Measurements from ENCODE around the gene WDR82. TPM values are rescaled to one million over a fixed set of nuclear protein-coding genes. Genes with fewer than 3 reads are reported as not detected.

Gene WDR82
- total and polyA plus RNA-seq, 2 experiments from 2014 or later, result 25.2 to 71.8 TPM

DNA sequence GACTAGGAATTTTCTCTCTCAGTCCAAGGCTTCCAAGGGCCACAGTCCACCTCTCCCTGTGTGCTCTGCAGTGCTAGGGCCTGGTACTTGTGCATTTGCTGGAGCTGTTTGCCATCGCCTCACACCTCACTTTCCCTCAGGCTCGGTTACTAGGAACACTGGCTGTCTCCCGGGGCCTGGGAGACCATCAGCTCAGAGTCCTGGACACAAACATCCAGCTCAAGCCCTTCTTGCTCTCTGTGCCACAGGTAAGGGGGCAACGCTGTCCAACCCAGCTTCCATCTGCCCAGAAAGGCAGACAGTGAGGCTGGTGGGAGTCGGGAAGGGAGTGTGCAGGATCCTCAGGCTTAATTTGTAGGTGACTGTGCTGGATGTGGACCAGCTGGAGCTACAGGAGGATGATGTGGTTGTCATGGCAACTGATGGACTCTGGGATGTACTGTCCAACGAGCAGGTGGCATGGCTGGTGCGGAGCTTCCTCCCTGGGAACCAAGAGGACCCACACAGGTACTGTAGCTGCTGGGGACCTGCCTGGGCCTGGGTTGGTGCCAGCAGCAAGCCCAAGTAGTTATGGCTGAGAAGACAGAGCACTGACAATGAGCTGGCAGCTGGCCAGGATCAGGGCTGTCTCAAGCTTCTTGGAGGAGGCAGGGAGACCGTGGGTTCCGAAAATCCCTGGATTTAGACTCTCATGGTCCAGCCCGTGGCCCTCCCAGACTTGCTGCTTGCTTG, 29.5 kb downstream of the WDR82 start (continued):
- TF ChIP-seq ZNF331 (CRISPR knock-in tag; IDR thresholded peaks at IDR 0.05; ENCODE audit: low read depth), result no peak
- no peak for TF ChIP-seq CTCF (conservative IDR thresholded peaks at IDR 0.05; ENCODE audit: low read depth in 2 of 2)
- no peak for TF ChIP-seq ZNF114 (CRISPR knock-in tag; IDR thresholded peaks at IDR 0.05)
- TF ChIP-seq, protein P1, sequence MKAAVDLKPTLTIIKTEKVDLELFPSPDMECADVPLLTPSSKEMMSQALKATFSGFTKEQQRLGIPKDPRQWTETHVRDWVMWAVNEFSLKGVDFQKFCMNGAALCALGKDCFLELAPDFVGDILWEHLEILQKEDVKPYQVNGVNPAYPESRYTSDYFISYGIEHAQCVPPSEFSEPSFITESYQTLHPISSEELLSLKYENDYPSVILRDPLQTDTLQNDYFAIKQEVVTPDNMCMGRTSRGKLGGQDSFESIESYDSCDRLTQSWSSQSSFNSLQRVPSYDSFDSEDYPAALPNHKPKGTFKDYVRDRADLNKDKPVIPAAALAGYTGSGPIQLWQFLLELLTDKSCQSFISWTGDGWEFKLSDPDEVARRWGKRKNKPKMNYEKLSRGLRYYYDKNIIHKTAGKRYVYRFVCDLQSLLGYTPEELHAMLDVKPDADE (IDR thresholded peaks at IDR 0.05), result no peak

- H3K4me3 Mint-ChIP-seq, result no peak overlapping the region
- H3K79me2 ChIP-seq (replicated peaks; ENCODE audit: insufficient read depth), result no peaks in the 10 kb centered on the region
- H3K27ac Mint-ChIP-seq, result no peak overlapping the region
- no peaks in the 10 kb centered on the region for H3K9me2 ChIP-seq (ENCODE audit: insufficient read depth)
- H3K4me1 ChIP-seq (ENCODE audit: insufficient read depth), result peaks cover 11% of the 10 kb centered on the region; the same call in 1 of the 2 replicates
- no peak overlapping the region for H3K4me3 ChIP-seq
- no peak for TF ChIP-seq STAT1 (IDR thresholded peaks at IDR 0.05; ENCODE audit: unreplicated experiment)
- TF ChIP-seq CTCF (conservative IDR thresholded peaks at IDR 0.05; ENCODE audit: low read depth in 2 of 2), result no peak
- TF ChIP-seq JUNB (IDR thresholded peaks at IDR 0.05; ENCODE audit: unreplicated experiment), result no peak
- TF ChIP-seq EZH2phosphoT487 (IDR thresholded peaks at IDR 0.05; ENCODE audit: unreplicated experiment), result no peak
- TF ChIP-seq ZNF114 (CRISPR knock-in tag; IDR thresholded peaks at IDR 0.05), result no peak
- TF ChIP-seq POLR2AphosphoS5 (IDR thresholded peaks at IDR 0.05; ENCODE audit: low read depth), result no peak
- TF ChIP-seq EZH2 (IDR thresholded peaks at IDR 0.05; ENCODE audit: low read depth, unreplicated experiment), result no peak
- no peak for TF ChIP-seq ZNF331 (CRISPR knock-in tag; IDR thresholded peaks at IDR 0.05; ENCODE audit: low read depth)
- TF ChIP-seq CREB1 (CRISPR knock-in tag; IDR thresholded peaks at IDR 0.05; ENCODE audit: low read depth), result no peak
- TF ChIP-seq, protein P2, sequence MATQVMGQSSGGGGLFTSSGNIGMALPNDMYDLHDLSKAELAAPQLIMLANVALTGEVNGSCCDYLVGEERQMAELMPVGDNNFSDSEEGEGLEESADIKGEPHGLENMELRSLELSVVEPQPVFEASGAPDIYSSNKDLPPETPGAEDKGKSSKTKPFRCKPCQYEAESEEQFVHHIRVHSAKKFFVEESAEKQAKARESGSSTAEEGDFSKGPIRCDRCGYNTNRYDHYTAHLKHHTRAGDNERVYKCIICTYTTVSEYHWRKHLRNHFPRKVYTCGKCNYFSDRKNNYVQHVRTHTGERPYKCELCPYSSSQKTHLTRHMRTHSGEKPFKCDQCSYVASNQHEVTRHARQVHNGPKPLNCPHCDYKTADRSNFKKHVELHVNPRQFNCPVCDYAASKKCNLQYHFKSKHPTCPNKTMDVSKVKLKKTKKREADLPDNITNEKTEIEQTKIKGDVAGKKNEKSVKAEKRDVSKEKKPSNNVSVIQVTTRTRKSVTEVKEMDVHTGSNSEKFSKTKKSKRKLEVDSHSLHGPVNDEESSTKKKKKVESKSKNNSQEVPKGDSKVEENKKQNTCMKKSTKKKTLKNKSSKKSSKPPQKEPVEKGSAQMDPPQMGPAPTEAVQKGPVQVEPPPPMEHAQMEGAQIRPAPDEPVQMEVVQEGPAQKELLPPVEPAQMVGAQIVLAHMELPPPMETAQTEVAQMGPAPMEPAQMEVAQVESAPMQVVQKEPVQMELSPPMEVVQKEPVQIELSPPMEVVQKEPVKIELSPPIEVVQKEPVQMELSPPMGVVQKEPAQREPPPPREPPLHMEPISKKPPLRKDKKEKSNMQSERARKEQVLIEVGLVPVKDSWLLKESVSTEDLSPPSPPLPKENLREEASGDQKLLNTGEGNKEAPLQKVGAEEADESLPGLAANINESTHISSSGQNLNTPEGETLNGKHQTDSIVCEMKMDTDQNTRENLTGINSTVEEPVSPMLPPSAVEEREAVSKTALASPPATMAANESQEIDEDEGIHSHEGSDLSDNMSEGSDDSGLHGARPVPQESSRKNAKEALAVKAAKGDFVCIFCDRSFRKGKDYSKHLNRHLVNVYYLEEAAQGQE (IDR thresholded peaks at IDR 0.05; ENCODE audit: unreplicated experiment), result no peak
- H3K4me2 ChIP-seq, result no peak overlapping the region
- H3K4me1 Mint-ChIP-seq, result peaks cover 5% of the 10 kb centered on the region
- peaks cover 5% of the 10 kb centered on the region; the same call in 2 of the 3 replicates for H3K9me3 Mint-ChIP-seq
- DNase-seq (ENCODE audit: low spot score) (no peak), ATAC-seq (no peak)
- H3K36me3 Mint-ChIP-seq (ENCODE audit: low read depth), result peaks cover 12% of the 10 kb centered on the region; the same call in 2 of the 3 replicates
- H3K27me3 ChIP-seq (ENCODE audit: insufficient read depth), result peaks cover 41% of the 10 kb centered on the region
- peaks cover 52% of the 10 kb centered on the region for H3K27me3 Mint-ChIP-seq (ENCODE audit: insufficient read depth, low read depth, poor library complexity)
- H3F3A ChIP-seq (replicated peaks; ENCODE audit: low read depth), result peaks cover 8% of the 10 kb centered on the region
- H4K20me1 ChIP-seq (replicated peaks; ENCODE audit: insufficient read depth), result peaks cover 6% of the 10 kb centered on the region; the same call in 1 of the 2 replicates
- no peak overlapping the region for H3K27ac ChIP-seq (ENCODE audit: low read depth)
- H2AFZ ChIP-seq, result no peak overlapping the region
- peaks cover 3% of the 10 kb centered on the region; the same call in 1 of the 2 replicates for H3K36me3 ChIP-seq (ENCODE audit: insufficient read depth)
Measured at GRCh38 chr3:52248165-52248541, 30.3 kb downstream of the WDR82 start.

Data from GM23338 (cell line).